Measurements from ENCODE around the gene GRK5.
"Not testable (repeated sequence)": the region's sequence is repeated elsewhere in the genome, so short reads cannot be mapped to it uniquely, and the experiment has no call there.

Gene GRK5

DNA sequence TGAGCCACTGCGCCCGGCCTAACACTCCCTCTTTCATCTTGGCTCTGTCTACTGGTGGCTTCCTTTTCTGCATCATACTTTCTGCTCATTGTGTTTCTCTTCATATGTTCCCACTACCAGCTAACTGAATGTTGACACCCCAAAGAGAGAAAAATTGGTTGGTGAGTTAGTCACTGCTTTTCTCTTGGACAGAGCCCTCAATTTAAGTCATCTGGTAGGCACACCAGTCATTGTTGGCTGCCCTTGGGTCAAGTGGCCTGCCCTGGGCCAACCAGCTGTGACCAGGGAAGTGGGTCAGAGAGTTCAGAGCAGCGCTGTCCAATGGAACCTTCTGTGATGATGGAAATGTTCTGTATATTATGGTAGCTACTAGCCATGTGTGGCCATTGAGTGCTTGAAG is 52.0 kb downstream of the GRK5 start:
- TF ChIP-seq, protein P1, sequence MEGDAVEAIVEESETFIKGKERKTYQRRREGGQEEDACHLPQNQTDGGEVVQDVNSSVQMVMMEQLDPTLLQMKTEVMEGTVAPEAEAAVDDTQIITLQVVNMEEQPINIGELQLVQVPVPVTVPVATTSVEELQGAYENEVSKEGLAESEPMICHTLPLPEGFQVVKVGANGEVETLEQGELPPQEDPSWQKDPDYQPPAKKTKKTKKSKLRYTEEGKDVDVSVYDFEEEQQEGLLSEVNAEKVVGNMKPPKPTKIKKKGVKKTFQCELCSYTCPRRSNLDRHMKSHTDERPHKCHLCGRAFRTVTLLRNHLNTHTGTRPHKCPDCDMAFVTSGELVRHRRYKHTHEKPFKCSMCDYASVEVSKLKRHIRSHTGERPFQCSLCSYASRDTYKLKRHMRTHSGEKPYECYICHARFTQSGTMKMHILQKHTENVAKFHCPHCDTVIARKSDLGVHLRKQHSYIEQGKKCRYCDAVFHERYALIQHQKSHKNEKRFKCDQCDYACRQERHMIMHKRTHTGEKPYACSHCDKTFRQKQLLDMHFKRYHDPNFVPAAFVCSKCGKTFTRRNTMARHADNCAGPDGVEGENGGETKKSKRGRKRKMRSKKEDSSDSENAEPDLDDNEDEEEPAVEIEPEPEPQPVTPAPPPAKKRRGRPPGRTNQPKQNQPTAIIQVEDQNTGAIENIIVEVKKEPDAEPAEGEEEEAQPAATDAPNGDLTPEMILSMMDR (conservative IDR thresholded peaks at IDR 0.05; ENCODE audit: low read length) = no peak
- no peak for TF ChIP-seq EZH2phosphoT487 (IDR thresholded peaks at IDR 0.05; ENCODE audit: borderline replicate concordance)
- Histone ChIP-seq H3K9me2 (replicated peaks; ENCODE audit: low read depth, low read length) (no peaks in the 10 kb centered on the region), H3K4me3 (ENCODE audit: low read length, poor library complexity, severe bottlenecking) (no peak overlapping the region), H4K20me1 (ENCODE audit: insufficient read depth, low read length, poor library complexity, severe bottlenecking) (no peaks in the 10 kb centered on the region), H3K27me3 (ENCODE audit: insufficient read depth, low read length, poor library complexity, severe bottlenecking) (no peaks in the 10 kb centered on the region), H2AFZ (ENCODE audit: low read length) (no peak overlapping the region), H3K4me2 (ENCODE audit: low read depth, low read length, poor library complexity, severe bottlenecking) (no peak overlapping the region), H3K36me3 (ENCODE audit: insufficient read depth, low read length) (no peaks in the 10 kb centered on the region), H3F3A (ENCODE audit: low read depth) (no peaks in the 10 kb centered on the region), H3K9ac (ENCODE audit: low read depth, low read length, poor library complexity, severe bottlenecking) (no peak overlapping the region), H3K79me2 (ENCODE audit: insufficient read depth, low read length) (no peaks in the 10 kb centered on the region; the same call in 1 of the 2 replicates), H3K4me1 (ENCODE audit: insufficient read depth, low read length, poor library complexity, severe bottlenecking) (peaks cover 4% of the 10 kb centered on the region), H3K9me3 (ENCODE audit: insufficient read depth, low read depth, low read length) (peaks cover 4% of the 10 kb centered on the region; the same call in 1 of the 2 replicates)

DNA sequence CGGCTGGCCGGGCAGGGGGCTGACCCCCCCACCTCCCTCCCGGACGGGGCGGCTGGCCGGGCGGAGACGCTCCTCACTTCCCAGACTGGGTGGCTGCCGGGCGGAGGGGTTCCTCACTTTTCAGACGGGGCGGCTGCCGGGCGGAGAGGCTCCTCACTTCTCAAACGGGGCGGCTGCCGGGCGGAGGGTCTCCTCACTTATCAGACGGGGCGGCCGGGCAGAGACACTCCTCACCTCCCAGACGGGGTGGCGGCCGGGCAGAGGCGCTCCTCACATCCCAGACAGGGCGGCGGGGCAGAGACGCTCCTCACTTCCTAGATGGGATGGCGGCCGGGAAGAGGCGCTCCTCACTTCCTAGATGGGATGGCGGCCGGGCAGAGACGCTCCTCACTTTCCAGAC is 53.6 kb downstream of the GRK5 start:
- not testable (repeated sequence) for H3K36me3 ChIP-seq (ENCODE audit: insufficient read depth, low read length); H3K9me2 ChIP-seq (replicated peaks; ENCODE audit: low read depth, low read length); H3K4me1 ChIP-seq (ENCODE audit: insufficient read depth, low read length, poor library complexity, severe bottlenecking); H4K20me1 ChIP-seq (ENCODE audit: insufficient read depth, low read length, poor library complexity, severe bottlenecking); H2AFZ ChIP-seq (ENCODE audit: low read length); H3K4me3 ChIP-seq (ENCODE audit: low read length, poor library complexity, severe bottlenecking); H3K4me2 ChIP-seq (ENCODE audit: low read depth, low read length, poor library complexity, severe bottlenecking); H3K79me2 ChIP-seq (ENCODE audit: insufficient read depth, low read length); H3K9ac ChIP-seq (ENCODE audit: low read depth, low read length, poor library complexity, severe bottlenecking); H3K27me3 ChIP-seq (ENCODE audit: insufficient read depth, low read length, poor library complexity, severe bottlenecking); H3K9me3 ChIP-seq (ENCODE audit: insufficient read depth, low read depth, low read length); H3F3A ChIP-seq (ENCODE audit: low read depth)

DNA sequence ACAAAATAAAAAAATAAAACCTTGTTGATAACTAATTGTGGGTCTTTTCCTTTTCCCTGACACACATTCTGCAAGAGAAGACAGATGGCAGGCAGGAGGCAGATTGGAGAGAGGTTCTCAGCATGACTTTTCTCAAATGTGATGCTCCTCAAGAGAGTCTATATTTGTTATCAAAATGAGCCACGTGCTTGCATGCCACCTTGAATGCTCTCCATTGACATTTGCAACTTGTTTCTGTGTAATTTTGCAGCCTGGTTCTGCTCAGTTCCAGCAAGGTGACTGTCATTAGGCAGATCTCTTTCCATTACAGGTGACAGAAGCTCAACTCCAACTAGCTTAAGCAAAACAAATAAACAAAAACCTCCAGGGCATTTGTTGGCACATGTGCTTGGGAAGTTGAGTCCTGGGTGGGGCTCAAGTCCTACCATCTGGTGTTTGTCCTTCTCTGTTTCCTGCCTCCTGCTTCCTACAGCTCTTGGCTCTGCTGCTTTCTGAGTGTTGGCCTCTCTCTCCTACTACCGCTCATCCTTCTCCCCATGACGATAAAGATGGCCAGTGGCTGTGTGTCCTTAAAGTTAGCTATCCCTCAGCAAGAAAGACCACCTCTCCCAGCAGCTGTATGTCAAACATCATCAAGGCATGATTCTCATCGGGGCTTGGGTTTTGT is 56.7 kb downstream of the GRK5 start:
- Histone ChIP-seq H3K4me2 (ENCODE audit: low read depth, low read length, poor library complexity, severe bottlenecking) (no peak overlapping the region), H3K4me3 (ENCODE audit: low read length, poor library complexity, severe bottlenecking) (no peak overlapping the region), H3K27me3 (ENCODE audit: insufficient read depth, low read length, poor library complexity, severe bottlenecking) (no peaks in the 10 kb centered on the region), H4K20me1 (ENCODE audit: insufficient read depth, low read length, poor library complexity, severe bottlenecking) (no peaks in the 10 kb centered on the region), H3K36me3 (ENCODE audit: insufficient read depth, low read length) (no peaks in the 10 kb centered on the region; the same call in 1 of the 2 replicates), H3K9ac (ENCODE audit: low read depth, low read length, poor library complexity, severe bottlenecking) (no peak overlapping the region), H3K9me2 (replicated peaks; ENCODE audit: low read depth, low read length) (no peaks in the 10 kb centered on the region), H3K79me2 (ENCODE audit: insufficient read depth, low read length) (0 out of 2 replicates have a peak, but pooled peaks cover 3% of the 10 kb centered on the region), H3F3A (ENCODE audit: low read depth) (no peaks in the 10 kb centered on the region), H3K4me1 (ENCODE audit: insufficient read depth, low read length, poor library complexity, severe bottlenecking) (peaks cover 14% of the 10 kb centered on the region), H3K9me3 (ENCODE audit: insufficient read depth, low read depth, low read length) (no peaks in the 10 kb centered on the region), H2AFZ (ENCODE audit: low read length) (no peak overlapping the region)
- TF ChIP-seq, protein P1 (conservative IDR thresholded peaks at IDR 0.05; ENCODE audit: low read length) = no peak
- no peak for TF ChIP-seq EZH2phosphoT487 (IDR thresholded peaks at IDR 0.05; ENCODE audit: borderline replicate concordance)

DNA sequence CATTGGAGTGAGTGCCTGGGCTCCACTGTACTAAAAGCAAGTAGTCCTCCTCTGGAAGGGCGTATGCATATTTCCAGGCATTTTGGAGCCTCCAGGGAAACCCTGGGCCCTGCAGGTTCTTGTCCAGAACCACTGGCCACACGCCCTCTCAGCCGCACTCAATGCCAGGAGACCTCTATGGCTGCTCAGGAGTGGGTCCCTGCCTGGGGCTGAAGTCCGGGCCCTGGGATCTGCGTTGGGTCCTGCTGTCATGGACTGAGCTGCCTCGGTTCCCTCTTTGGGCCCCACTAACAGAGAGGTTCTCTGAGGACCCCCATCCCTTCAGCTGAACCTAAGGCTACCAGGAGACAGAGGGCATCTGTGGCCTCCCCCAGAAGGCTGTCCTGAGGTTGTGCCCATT is 58.3 kb downstream of the GRK5 start:
- Histone ChIP-seq H3K4me1 (ENCODE audit: insufficient read depth, low read length, poor library complexity, severe bottlenecking) (peaks cover 28% of the 10 kb centered on the region), H3K9me2 (replicated peaks; ENCODE audit: low read depth, low read length) (no peaks in the 10 kb centered on the region), H4K20me1 (ENCODE audit: insufficient read depth, low read length, poor library complexity, severe bottlenecking) (no peaks in the 10 kb centered on the region), H2AFZ (ENCODE audit: low read length) (no peak overlapping the region), H3K4me3 (ENCODE audit: low read length, poor library complexity, severe bottlenecking) (no peak overlapping the region), H3K79me2 (ENCODE audit: insufficient read depth, low read length) (peaks cover 13% of the 10 kb centered on the region; the same call in 1 of the 2 replicates), H3K9ac (ENCODE audit: low read depth, low read length, poor library complexity, severe bottlenecking) (no peak overlapping the region), H3K36me3 (ENCODE audit: insufficient read depth, low read length) (no peaks in the 10 kb centered on the region; the same call in 1 of the 2 replicates), H3F3A (ENCODE audit: low read depth) (no peaks in the 10 kb centered on the region), H3K4me2 (ENCODE audit: low read depth, low read length, poor library complexity, severe bottlenecking) (no peak overlapping the region), H3K9me3 (ENCODE audit: insufficient read depth, low read depth, low read length) (no peaks in the 10 kb centered on the region), H3K27me3 (ENCODE audit: insufficient read depth, low read length, poor library complexity, severe bottlenecking) (no peaks in the 10 kb centered on the region)
- TF ChIP-seq EZH2phosphoT487 (IDR thresholded peaks at IDR 0.05; ENCODE audit: borderline replicate concordance) = no peak
- TF ChIP-seq, protein P1 (conservative IDR thresholded peaks at IDR 0.05; ENCODE audit: low read length) = no peak

Data from Loucy (cell line).